ENCODE measurements around the gene NBPF8.
"Not testable (repeated sequence)": the region's sequence is repeated elsewhere in the genome, so short reads cannot be mapped to it uniquely, and the experiment has no call there.

NBPF8 gene, protein sequence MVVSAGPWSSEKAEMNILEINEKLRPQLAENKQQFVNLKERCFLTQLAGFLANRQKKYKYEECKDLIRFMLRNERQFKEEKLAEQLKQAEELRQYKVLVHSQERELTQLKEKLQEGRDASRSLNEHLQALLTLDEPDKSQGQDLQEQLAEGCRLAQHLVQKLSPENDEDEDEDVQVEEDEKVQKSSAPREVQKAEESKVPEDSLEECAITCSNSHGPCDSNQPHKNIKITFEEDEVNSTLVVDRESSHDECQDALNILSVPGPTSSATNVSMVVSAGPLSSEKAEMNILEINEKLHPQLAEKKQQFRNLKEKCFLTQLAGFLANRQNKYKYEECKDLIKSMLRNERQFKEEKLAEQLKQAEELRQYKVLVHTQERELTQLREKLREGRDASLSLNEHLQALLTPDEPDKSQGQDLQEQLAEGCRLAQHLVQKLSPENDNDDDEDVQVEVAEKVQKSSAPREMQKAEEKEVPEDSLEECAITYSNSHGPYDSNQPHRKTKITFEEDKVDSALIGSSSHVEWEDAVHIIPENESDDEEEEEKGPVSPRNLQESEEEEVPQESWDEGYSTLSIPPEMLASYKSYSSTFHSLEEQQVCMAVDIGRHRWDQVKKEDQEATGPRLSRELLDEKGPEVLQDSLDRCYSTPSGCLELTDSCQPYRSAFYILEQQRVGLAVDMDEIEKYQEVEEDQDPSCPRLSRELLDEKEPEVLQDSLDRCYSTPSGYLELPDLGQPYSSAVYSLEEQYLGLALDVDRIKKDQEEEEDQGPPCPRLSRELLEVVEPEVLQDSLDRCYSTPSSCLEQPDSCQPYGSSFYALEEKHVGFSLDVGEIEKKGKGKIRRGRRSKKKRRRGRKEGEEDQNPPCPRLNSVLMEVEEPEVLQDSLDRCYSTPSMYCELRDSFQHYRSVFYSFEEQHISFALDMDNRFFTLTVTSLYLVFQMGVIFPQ

DNA sequence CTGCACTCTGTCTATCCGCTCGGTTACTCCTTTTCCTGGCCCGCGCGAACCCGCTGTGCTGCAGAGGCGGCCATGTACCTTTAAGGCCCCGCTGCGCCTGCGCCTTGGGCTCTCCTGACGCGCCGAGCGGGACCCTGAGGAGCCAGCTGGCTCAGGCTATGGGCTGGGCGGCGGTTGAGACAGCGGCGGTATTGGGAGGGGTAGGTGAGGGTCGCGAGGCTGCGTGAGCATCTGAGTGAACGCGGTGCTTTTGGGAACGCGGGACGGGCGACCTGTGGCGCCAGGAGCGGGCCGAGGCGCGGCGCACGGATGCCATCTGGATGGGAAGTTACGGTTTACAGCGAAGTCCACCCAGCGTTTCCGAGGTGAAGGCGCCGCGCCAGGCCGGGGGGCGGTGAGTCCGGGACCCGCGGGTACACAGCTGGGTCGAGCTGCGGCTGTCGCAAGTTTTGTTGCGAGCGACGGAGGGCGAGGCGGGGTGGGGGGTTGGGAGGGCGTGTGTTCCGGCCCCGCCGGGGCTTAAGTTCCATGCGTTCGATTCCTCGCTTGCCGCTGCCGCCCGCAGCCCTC lies at the start of gene NBPF8:
NBPF8 (plus strand) TSS at position 125 of the 570 bp plus-strand sequence. CDS start 21,488 bp downstream, outside the sequence.
- peak; percentile 22 to 36 for DNase-seq

DNA sequence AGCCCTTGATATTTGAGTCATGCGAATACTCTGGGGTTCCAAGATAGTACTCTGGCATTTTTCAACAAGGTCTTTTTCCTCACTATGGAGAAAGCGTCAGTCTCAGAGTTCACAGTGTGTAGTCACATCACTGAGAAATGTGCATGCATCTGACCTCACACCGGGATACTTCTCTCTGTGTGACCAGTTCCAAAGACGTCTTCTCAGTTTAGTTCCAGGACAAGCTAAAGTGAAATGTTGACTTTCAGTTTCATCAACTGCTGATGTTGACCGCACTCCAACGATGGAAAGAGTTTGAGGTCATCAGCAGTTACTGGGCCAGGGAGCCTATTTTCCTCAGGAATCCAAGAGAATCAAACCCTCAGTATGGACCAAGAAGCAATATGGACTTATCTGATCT lies 47.1 kb upstream of the NBPF8 start:
- DNase-seq: not testable (repeated sequence)

DNA sequence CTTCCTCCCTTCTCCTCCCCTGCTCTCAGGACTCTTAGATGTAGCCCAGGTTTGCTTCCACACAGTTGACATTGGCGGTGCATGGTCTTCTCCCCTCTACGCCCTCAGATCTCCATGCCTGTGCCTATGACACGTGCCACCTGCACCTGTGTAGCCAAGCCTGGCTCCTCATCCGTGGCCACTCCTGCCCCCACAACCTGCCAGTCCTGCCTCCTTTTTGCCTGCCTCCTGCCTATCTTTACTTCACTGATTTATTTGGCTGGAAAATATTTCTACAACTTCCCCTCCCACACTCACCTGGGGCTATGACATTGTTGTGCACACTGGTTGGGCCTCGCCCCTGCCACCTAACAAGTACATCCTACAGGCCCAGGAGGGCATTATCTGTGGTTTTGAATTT lies 28.2 kb upstream of the NBPF8 start:
- not testable (repeated sequence) for DNase-seq

DNA sequence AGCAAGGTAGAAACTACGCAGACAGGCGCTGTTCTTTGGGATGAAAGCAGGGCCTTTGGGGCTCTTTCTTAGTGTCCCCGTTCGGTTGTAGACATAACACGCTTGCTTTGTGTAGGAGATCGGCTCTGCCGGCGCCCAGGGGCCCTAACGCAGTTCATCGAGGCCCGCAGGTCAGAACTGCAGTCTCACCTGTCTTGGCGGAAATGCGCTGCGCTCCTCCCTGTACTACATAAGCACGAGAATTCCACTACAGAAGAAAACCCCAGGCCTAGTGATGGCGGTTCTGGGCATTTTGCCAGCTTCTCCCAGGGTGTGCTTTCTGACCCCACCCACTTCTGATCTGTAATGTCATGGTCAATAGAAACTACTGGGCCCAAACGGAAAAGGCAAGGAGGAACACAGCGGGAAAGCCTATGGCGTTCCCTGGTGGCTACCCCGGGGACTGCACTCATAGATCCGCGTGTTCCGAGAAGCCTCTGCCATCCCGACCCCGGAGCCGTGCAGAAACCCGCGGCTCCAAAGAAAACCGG lies 26.2 kb upstream of the NBPF8 start:
- not testable (repeated sequence) for DNase-seq

DNA sequence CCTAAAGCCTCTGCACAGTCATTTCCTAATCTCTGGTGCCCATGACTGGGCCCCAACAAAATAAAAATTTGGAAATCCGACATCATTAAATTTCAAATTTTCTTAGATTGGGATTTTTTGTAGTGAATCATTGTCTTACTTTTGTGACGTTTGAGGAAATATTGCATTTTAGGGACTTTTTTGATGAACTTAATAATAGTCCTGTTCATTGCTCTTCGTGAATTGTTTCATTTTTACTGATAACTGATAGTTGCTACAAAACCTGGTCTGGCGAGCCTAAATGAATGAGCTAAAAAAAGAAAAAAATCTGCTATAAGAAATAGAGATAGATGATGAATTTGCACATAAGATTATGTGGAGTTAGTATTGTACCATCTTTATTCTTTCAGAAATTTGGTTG lies 23.5 kb upstream of the NBPF8 start:
- DNase-seq: not testable (repeated sequence)

DNA sequence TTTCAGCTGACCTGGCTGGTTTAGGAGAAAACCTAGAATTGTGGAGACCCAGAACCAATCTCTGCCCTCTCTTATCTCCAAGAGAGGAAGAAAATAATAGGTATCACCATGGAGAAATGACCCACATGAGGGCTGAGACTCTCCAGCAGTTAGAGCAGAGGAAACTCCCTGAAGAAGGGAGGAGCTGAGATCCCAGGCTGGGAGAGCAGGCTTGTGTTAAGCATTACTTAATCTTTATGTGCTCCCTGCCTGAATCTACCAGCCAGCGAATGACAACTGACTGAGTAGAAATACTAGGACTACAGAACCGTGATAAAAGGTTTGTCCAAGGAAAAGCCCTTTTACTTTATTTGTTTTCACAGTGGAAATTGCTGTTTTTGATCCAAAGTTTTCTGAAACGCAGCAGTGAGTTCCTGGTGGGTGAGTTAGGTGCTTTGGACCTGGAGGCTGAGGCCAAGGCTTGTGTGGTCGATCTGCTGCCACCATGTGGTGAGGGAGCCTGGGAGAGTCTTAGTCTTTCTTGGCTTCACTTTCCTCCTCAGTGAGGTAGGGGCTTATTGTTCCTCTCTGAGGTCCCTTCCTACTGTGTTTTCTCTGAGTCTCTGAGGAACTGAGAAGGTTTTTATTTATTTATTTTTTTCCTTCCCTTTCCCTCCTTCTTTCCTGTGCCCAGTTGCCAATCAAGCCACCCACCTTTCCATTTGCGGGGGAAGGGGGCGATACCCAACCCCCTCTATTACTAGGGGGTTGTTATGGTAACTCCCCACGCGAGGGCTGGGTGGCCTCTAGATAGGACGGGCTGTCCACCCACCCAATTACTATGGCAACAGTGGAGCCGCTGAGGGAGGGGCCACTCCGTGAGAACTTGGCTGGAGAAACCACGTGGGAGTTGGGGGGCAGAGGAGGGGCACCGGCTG lies 21.3 kb upstream of the NBPF8 start:
- not testable (repeated sequence) for DNase-seq

DNA sequence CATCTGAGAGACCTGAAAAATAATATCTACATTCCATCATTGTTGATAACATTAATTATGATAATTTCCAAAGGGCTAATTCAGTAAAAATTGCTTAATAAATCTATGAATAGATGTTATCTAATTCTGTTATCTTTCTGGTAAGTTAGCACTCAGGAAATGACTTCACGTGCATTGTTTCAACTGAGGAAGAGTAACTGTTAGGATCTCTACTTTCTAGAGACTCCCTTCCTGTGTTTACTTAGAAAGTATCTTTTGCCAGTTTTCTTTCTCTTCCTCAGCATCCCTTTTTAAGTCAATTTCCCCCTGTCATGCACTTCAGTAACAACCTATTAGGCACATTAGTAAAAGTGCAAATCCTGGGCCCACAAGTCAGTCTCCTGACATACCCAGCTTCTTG lies 9.5 kb upstream of the NBPF8 start:
- not testable (repeated sequence) for DNase-seq

DNA sequence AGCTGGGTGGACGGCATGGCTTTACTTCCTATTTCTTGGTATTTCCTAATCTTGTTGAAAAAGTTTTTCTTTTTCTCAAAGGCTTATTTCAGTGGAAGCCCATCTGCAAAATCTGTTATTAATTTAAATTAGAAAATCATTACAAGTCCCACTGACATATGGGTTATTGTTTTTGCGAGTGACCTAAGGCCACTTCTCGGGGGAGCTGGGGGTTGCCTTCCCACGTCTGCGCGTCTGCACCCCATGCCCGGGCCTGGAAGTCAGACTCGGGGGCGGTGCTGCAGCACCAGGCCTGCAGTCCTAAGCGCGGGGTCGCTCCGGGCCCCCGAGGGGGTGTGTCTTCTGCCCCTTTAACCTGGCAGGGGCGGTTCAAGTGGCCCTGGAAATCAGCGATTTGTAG lies 384 bp upstream of the NBPF8 start:
- DNase-seq: not testable (repeated sequence)

DNA sequence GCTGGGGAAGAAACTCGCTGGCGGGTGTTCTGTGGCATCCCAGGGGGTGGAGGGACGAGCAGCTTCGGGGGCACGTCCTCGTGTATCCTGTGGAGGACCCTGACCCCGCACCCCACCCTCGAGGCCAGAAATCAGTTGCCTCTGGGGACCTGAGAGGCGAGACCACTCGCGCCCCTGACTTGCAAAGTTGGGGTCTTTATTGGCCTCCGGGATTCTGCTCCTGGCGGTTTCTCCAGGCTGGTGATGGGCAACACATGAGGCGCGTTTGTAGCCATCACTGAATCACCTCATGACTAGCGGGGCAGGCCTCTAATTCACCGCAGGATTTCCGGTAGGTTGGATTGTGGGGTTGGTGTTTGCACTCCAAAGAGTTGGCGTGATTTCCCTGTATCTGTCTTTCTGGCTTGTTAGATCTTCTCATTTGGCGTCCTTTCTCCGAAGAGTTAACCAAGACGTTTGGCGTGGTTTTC lies 692 bp downstream of the NBPF8 start:
- not testable (repeated sequence) for DNase-seq

DNA sequence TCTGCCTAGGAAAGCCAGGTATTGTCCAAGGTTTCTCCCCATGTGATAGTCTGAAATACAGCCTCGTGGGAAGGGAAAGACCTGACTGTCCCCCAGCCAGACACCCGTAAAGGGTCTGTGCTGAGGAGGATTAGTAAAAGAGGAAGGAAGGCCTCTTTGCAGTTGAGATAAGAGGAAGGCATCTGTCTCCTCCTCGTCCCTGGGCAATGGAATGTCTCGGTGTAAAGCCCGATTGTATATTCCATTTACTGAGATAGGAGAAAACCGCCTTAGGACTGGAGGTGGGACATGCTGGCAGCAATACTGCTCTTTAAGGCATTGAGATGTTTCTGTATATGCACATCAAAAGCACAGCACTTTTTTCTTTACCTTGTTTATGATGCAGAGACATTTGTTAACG lies 10.2 kb downstream of the NBPF8 start:
- not testable (repeated sequence) for DNase-seq

DNA sequence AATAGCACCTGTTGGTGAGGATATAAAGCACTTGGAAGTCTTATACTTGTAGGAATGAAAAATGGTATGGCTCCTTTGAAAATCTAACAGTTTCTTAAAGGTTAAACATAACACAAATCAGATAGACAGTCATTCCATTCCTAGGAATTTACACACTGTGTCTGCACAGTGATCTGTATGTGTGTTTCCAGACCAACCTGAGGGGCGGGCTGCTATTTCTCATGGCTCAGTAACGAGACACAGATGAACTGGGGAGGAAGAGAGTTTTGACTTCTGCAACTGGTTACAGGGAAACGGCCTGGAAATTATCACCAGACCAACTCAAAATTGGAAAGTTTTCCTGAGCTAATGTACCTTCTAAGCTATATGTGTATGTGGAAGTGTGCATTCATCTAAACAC lies 16.8 kb downstream of the NBPF8 start:
- not testable (repeated sequence) for DNase-seq

DNA sequence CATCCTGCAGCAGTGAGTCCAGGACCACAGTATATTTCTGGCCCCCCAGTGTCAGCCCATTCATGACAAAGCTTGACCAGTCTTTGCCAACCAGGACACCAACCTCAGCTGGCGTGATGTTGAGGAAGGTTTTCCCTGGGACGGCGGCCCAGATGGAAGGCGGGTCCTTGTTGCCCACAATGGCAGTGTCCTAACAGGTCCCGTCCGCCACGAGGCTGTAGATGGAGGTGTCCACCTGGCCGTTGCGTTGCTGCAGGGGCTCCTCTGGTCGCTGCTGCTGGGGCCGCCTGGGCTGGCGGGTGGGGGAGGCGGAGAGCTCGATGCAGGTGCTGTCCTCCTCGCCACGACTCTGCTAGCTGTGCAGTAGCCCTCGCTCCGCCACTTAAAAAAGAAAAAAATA lies 19.0 kb downstream of the NBPF8 start:
- not testable (repeated sequence) for DNase-seq

DNA sequence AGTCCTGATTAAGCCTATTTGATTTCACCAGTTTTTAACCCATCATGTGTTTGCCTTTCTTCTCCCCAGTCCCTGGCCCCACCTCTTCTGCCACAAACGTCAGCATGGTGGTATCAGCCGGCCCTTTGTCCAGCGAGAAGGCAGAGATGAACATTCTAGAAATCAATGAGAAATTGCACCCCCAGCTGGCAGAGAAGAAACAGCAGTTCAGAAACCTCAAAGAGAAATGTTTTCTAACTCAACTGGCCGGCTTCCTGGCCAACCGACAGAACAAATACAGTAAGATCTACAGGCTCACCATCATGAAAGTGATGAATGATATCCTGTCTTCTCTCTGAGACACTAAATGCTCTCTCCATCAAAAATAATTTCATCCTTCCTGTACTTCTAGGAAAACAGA lies 34.3 kb downstream of the NBPF8 start:
- DNase-seq: not testable (repeated sequence)
